SH-SY5Y (cell line): ENCODE results near the gene DUSP11.

Source experiments
- GATA2 ChIP-seq: IDR thresholded peaks from 2 replicates; pipeline ENCODE4 v1.6.1; 2011; ENCODE audit warnings: mild to moderate bottlenecking, low read depth, low read length
- GATA3 ChIP-seq: IDR thresholded peaks from 2 replicates; pipeline ENCODE4 v1.6.1; 2011; ENCODE audit warnings: low read depth, mild to moderate bottlenecking, low read length, moderate library complexity

GRCh38 chr2:73759285-73759764, 20.6 kb downstream of the DUSP11 start:
- TF ChIP-seq GATA3 (no peak), GATA2 (no peak)
